Calu3 (cell line): Measurements from ENCODE around the gene S1PR1. TPM values are rescaled to one million over a fixed set of nuclear protein-coding genes. Genes with fewer than 3 reads are reported as not detected.

Experiments used
- BruUV-seq: library from RNA; stranded (reverse); fragments of 400-500 nt; replicated peaks from 2 replicates; lab custom pipeline; 2021; lab: Mats Ljungman, UMichigan
- CTCF ChIA-PET: fragments of 300-600 bp; sonication (Branson Sonifier 250); formaldehyde crosslinking; loops from one replicate; lab custom pipeline; 2022; ENCODE audit warnings: antibody characterized with exemption; lab: Charles Lee
- DNase-seq: peaks from one replicate; pipeline ENCODE4 v3.0.0; 2022
- H3K27ac Mint-ChIP-seq: one replicate; pipeline ENCODE4 v1.8.0; 2022; ENCODE audit warnings: mixed read lengths; ENCODE audit not compliant: unreplicated experiment
- H3K27me3 Mint-ChIP-seq: one replicate; pipeline ENCODE4 v1.8.0; 2022; ENCODE audit warnings: mixed read lengths; ENCODE audit not compliant: unreplicated experiment
- H3K36me3 Mint-ChIP-seq: one replicate; pipeline ENCODE4 v1.8.0; 2022; ENCODE audit warnings: mild to moderate bottlenecking, moderate library complexity, mixed read lengths; ENCODE audit not compliant: insufficient read depth, unreplicated experiment
- H3K4me1 Mint-ChIP-seq: one replicate; pipeline ENCODE4 v1.8.0; 2022; ENCODE audit warnings: mild to moderate bottlenecking, low read depth, mixed read lengths; ENCODE audit not compliant: unreplicated experiment
- H3K4me3 Mint-ChIP-seq: one replicate; pipeline ENCODE4 v1.8.0; 2022; ENCODE audit warnings: mild to moderate bottlenecking, low read depth, moderate library complexity, mixed read lengths; ENCODE audit not compliant: unreplicated experiment
- H3K9me3 Mint-ChIP-seq: one replicate; pipeline ENCODE4 v1.8.0; 2022; ENCODE audit warnings: low read depth, mixed read lengths; ENCODE audit not compliant: unreplicated experiment
- CTCF ChIP-seq: fragments of 200-600 bp; IDR thresholded peaks from one replicate; pipeline ENCODE4 v1.8.0; 2022; ENCODE audit warnings: antibody characterized with exemption; ENCODE audit not compliant: unreplicated experiment
- intact Hi-C: fragments of 100-400 bp; cut with micrococcal nuclease; formaldehyde crosslinking; loops from one replicate; pipeline ENCODE4 v1.10.0; 2022; ENCODE audit not compliant: unreplicated experiment
- total RNA-seq: library from RNA; stranded (reverse); gene quantifications from 2 replicates; pipeline ENCODE4 v1.2.3, GENCODE V29; 2022

Gene S1PR1
- total RNA-seq, 1 experiment from 2014 or later: not detected

- no TSS peak for BruUV-seq
- no peaks in the 10 kb centered on the region for H3K9me3 Mint-ChIP-seq
- peak; percentile 18 for DNase-seq
Observed at GRCh38 chr1:101235696-101236515, 913 bp upstream of the S1PR1 start.

GRCh38 chr1:101237229-101237837 lies 514 bp downstream of the S1PR1 start:
- H3K36me3 Mint-ChIP-seq: peaks cover 19% of the 10 kb centered on the region
- intact Hi-C loops: loop anchor here (5.0 kb wide), 1 partner anchor 235 kb away; no protein-coding TSS in a partner anchor
- CTCF ChIA-PET: no interaction called here

More at GRCh38 chr1:101235696-101236515, 913 bp upstream of the S1PR1 start:
- Mint-ChIP-seq H3K4me3 (peak overlapping the region; percentile 68), H3K27ac (peak overlapping the region; percentile 25), H3K36me3 (peaks cover 19% of the 10 kb centered on the region), H3K27me3 (peaks cover 74% of the 10 kb centered on the region), H3K4me1 (peaks cover 21% of the 10 kb centered on the region)
- no peak for TF ChIP-seq CTCF
- CTCF ChIA-PET: interaction anchor here (0.7 kb wide), 2 partner anchors 12 to 43 kb away, joined by 4 to 18 read pairs; no protein-coding TSS in a partner anchor
- intact Hi-C loops: loop anchor here (5.0 kb wide), 1 partner anchor 234 kb away; no protein-coding TSS in a partner anchor

GRCh38 chr1:101238031-101238628 lies 1.3 kb downstream of the S1PR1 start:
- peaks cover 19% of the 10 kb centered on the region for H3K36me3 Mint-ChIP-seq

More at GRCh38 chr1:101237229-101237837, 514 bp downstream of the S1PR1 start:
- no peak for DNase-seq
- no peak for TF ChIP-seq CTCF
- H3K9me3 Mint-ChIP-seq: no peaks in the 10 kb centered on the region
- BruUV-seq: no TSS peak
- H3K27ac Mint-ChIP-seq: no peak overlapping the region
- peaks cover 21% of the 10 kb centered on the region for H3K4me1 Mint-ChIP-seq
- peak overlapping the region; percentile 68 for H3K4me3 Mint-ChIP-seq
- peaks cover 70% of the 10 kb centered on the region for H3K27me3 Mint-ChIP-seq

More at GRCh38 chr1:101238031-101238628, 1.3 kb downstream of the S1PR1 start:
- Mint-ChIP-seq H3K4me3 (no peak overlapping the region), H3K4me1 (peaks cover 21% of the 10 kb centered on the region), H3K9me3 (no peaks in the 10 kb centered on the region), H3K27me3 (peaks cover 70% of the 10 kb centered on the region), H3K27ac (no peak overlapping the region)
- CTCF ChIA-PET: interaction anchor here (0.6 to 1.4 kb wide), 4 partner anchors 9 to 288 kb away, joined by 3 to 8 read pairs (median 3); no protein-coding TSS in a partner anchor
- no peak for TF ChIP-seq CTCF
- intact Hi-C loops: loop anchor here (2.0 to 5.0 kb wide), 2 partner anchors 236 to 317 kb away; no protein-coding TSS in a partner anchor
- no peak for DNase-seq
- no TSS peak for BruUV-seq
